Measurements from ENCODE around the gene MYO1D. TPM values are rescaled to one million over a fixed set of nuclear protein-coding genes. Genes with fewer than 3 reads are reported as not detected.

Gene MYO1D
- total RNA-seq, 1 donor from 2014 or later, result 24.9 TPM

DNA sequence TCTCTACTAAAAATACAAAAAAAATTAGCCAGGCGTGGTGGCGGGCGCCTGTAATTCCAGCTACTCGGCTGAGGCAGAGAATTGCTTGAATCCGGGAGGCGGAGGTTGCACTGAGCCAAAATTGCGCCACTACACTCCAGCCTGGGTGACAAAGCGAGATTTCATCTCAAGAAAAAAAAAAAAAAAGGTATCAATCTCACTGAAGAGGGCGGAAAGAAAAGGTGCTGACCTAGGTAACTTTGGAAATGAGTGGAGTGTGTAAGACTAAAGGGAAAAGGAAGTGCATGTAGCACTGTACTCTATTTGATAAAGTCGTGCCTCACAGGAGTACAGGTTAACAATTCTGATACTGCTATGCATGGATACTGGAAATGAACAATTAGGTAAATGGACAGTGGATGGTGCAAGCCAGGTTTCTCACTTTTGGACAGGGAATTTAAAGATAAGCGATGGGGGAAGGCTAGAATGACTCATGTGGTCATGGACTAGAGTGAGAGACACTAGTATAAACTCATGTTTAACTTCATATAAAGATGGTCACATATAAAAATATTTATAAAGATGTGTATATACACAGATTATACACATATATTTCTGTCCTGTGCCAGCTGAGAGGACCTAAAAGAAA is 247.2 kb downstream of the MYO1D start:
- no peak for TF ChIP-seq CTCF (conservative IDR thresholded peaks at IDR 0.05)
- Mint-ChIP-seq H3K27me3 (no peaks in the 10 kb centered on the region), H3K9me3 (no peaks in the 10 kb centered on the region), H3K36me3 (peaks cover 3% of the 10 kb centered on the region), H3K27ac (no peak overlapping the region), H3K4me3 (no peak overlapping the region), H3K4me1 (ENCODE audit: unreplicated experiment) (peaks cover 6% of the 10 kb centered on the region)
- DNase-seq (ENCODE audit: extremely low spot score, unreplicated experiment), result no peak

DNA sequence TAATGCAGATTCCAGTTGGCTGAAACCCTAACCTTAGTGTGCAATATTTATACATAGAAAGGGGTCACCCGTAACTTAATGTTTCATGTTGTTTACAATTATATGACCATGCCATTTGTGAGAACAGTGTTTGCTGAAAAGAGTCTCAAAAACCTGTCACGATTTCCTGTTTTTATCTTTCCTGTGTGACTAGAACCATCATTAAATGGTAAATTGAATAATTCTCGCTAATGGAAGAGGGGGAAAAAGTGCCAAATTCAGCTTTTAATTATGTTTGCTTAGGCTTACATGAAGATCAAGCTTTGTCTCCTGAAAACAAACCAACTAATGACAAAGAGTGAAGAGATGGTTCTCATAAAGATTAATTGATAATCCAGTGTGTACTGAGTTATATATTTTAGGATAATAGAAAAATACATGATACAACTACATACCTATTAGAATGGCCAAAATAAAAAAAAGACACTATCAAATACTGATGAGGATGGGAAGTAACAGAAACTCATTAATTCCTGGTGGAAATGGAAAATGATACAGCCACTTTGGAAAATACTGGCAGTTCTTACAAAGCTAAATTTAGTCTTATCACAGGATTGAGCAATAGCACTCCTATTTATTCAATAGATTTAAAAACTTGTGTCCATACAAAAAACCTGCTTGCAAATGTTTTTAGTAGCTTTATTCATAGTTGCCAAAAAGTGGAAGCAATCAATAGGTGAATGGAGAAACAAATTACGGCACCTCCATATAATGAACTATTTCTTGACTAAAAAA is 248.5 kb downstream of the MYO1D start:
- no peak overlapping the region for H3K27ac Mint-ChIP-seq
- no peak overlapping the region for H3K4me3 Mint-ChIP-seq
- DNase-seq (ENCODE audit: extremely low spot score, unreplicated experiment), result no peak
- H3K4me1 Mint-ChIP-seq (ENCODE audit: unreplicated experiment), result peaks cover 6% of the 10 kb centered on the region
- peaks cover 3% of the 10 kb centered on the region for H3K36me3 Mint-ChIP-seq
- no peaks in the 10 kb centered on the region for H3K27me3 Mint-ChIP-seq
- no peaks in the 10 kb centered on the region for H3K9me3 Mint-ChIP-seq
- TF ChIP-seq CTCF (conservative IDR thresholded peaks at IDR 0.05), result no peak

GRCh38 chr17:32627239-32627996 is 249.5 kb downstream of the MYO1D start:
- H3K36me3 Mint-ChIP-seq, result peaks cover 3% of the 10 kb centered on the region
- DNase-seq (ENCODE audit: extremely low spot score, unreplicated experiment), result no peak
- peak overlapping the region; percentile 44 for H3K4me3 Mint-ChIP-seq
- H3K9me3 Mint-ChIP-seq, result no peaks in the 10 kb centered on the region
- H3K27me3 Mint-ChIP-seq, result no peaks in the 10 kb centered on the region
- no peak overlapping the region for H3K27ac Mint-ChIP-seq
- H3K4me1 Mint-ChIP-seq (ENCODE audit: unreplicated experiment), result peaks cover 6% of the 10 kb centered on the region
- TF ChIP-seq CTCF (conservative IDR thresholded peaks at IDR 0.05), result no peak

- Mint-ChIP-seq H3K27ac (no peak overlapping the region), H3K4me3 (no peak overlapping the region), H3K9me3 (no peaks in the 10 kb centered on the region), H3K27me3 (no peaks in the 10 kb centered on the region), H3K36me3 (peaks cover 3% of the 10 kb centered on the region), H3K4me1 (ENCODE audit: unreplicated experiment) (peaks cover 10% of the 10 kb centered on the region)
- DNase-seq (ENCODE audit: extremely low spot score, unreplicated experiment), result no peak
- no peak for TF ChIP-seq CTCF (conservative IDR thresholded peaks at IDR 0.05)
These were observed 250.5 kb downstream of the MYO1D start for GRCh38 chr17:32626379-32626791.

DNA sequence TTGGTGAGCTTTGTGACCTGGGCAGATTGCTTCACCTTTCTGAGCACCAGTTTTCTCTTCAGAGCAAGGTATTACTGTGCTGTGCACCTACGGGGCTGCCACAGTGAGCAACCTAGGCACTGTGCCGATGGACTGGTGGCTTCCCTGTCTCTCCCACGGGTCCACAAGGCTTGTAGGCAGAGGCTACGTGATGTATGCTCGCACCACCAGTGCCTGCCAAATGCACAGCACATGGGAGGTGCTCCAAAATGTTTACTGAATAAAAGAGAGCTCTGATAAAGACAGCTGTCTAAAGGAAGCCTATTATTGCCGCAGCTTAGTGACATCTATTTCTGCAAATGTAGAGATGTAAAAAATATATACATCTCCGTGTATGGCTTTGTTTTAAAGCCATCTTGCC is 251.0 kb downstream of the MYO1D start:
- Mint-ChIP-seq H3K36me3 (peaks cover 3% of the 10 kb centered on the region), H3K9me3 (no peaks in the 10 kb centered on the region), H3K4me1 (ENCODE audit: unreplicated experiment) (peaks cover 10% of the 10 kb centered on the region), H3K27ac (no peak overlapping the region), H3K27me3 (no peaks in the 10 kb centered on the region), H3K4me3 (no peak overlapping the region)
- TF ChIP-seq CTCF (conservative IDR thresholded peaks at IDR 0.05), result no peak
- DNase-seq (ENCODE audit: extremely low spot score, unreplicated experiment), result no peak
